NCI-H146 (cell line): ENCODE results near the gene ACSL6.

Source experiments
- DNase-seq: peaks from one replicate; lab custom pipeline; 2025; lab: John Stamatoyannopoulos, UW

ACSL6 gene

GRCh38 chr5:132011622-132012343, at the start of gene ACSL6:
Gene ACSL6 (minus strand): TSS chr5:132011658. CDS start chr5:132011553, 105 bp downstream.
- peak; percentile 18 for DNase-seq

GRCh38 chr5:132060501-132061161, 49.2 kb upstream of the ACSL6 start, which contains the start of gene IL3:
Gene IL3 (plus strand): TSS chr5:132060655. CDS start chr5:132060707, 52 bp downstream.
- DNase-seq: no peak

GRCh38 chr5:132059696-132060500, 48.4 kb upstream of the ACSL6 start:
- no peak for DNase-seq

- DNase-seq: no peak
Observed at GRCh38 chr5:132059043-132059695, 47.7 kb upstream of the ACSL6 start.

- DNase-seq: no peak
Observed at GRCh38 chr5:132058646-132059042, 47.2 kb upstream of the ACSL6 start.

GRCh38 chr5:132057498-132058255, 46.2 kb upstream of the ACSL6 start:
- DNase-seq: no peak

- DNase-seq: no peak
Observed at GRCh38 chr5:132056610-132057497, 45.4 kb upstream of the ACSL6 start.

- DNase-seq: no peak
Observed at GRCh38 chr5:132055808-132056609, 44.6 kb upstream of the ACSL6 start.

GRCh38 chr5:132055441-132055807, 44.0 kb upstream of the ACSL6 start:
- DNase-seq: peak; percentile 60

- peak; percentile 39 for DNase-seq
Observed at GRCh38 chr5:132054697-132055440, 43.4 kb upstream of the ACSL6 start.

GRCh38 chr5:132054031-132054696, 42.7 kb upstream of the ACSL6 start:
- DNase-seq: no peak

- DNase-seq: no peak
Observed at GRCh38 chr5:132053483-132053882, 42.0 kb upstream of the ACSL6 start.

- DNase-seq: no peak
Observed at GRCh38 chr5:132052520-132052919, 41.1 kb upstream of the ACSL6 start.

- peak; percentile 13 for DNase-seq
Observed at GRCh38 chr5:132050661-132051552, 39.4 kb upstream of the ACSL6 start.

GRCh38 chr5:132050136-132050535, 38.7 kb upstream of the ACSL6 start:
- DNase-seq: no peak

GRCh38 chr5:132049559-132049958, 38.1 kb upstream of the ACSL6 start:
- DNase-seq: no peak

GRCh38 chr5:132049093-132049492, 37.6 kb upstream of the ACSL6 start:
- no peak for DNase-seq
